B cell (primary cell): ENCODE results near the gene FOXD3. TPM values are rescaled to one million over a fixed set of nuclear protein-coding genes. Genes with fewer than 3 reads are reported as not detected.

Experiments
- ATAC-seq: fragments of 200-7000 bp; cut with Tn5 transposase; one replicate; pipeline ENCODE4 v1.10.0; 2021; ENCODE audit warnings: low read depth, mild to moderate bottlenecking, moderate number of reproducible peaks, moderate library complexity
- CTCF ChIA-PET: fragments of 350-600 bp; sonication (Branson Sonifier 250); formaldehyde crosslinking; loops from one replicate; lab custom pipeline; 2021; ENCODE audit warnings: antibody characterized with exemption, inconsistent platforms; lab: Charles Lee
- POLR2A ChIA-PET: fragments of 350-600 bp; sonication (Branson Sonifier 250); formaldehyde crosslinking; loops from one replicate; lab custom pipeline; 2021; ENCODE audit warnings: antibody characterized with exemption; lab: Charles Lee
- DNase-seq: peaks from one replicate; pipeline ENCODE4 v3.0.0; 2013
- H2AFZ ChIP-seq: 2 replicates; pipeline ENCODE4 v1.6.1; 2012; ENCODE audit warnings: mild to moderate bottlenecking, low read depth, low read length; ENCODE audit not compliant: insufficient read depth, poor library complexity, severe bottlenecking
- H3K27ac ChIP-seq, 2 donors: 1 replicate in 1 of 2; 2 replicates in 1 of 2; pipeline ENCODE4 v1.5.1; 2012 to 2013; ENCODE audit warnings: low read length in 2 of 2, mild to moderate bottlenecking in 2 of 2, moderate library complexity in 1 of 2
- H3K27me3 ChIP-seq, 4 experiments: fragments of 200-600 bp in 1 of 4; sonication (generic) in 1 of 4; replicated peaks in 1 of 4; 1 replicate in 2 of 4; 2 replicates in 2 of 4; pipeline versions ENCODE4 v1.6.1 to v1.7.0; 2013 to 2016; ENCODE audit warnings: low read length in 3 of 4, mild to moderate bottlenecking in 2 of 4, mixed read lengths in 1 of 4, moderate library complexity in 1 of 4; ENCODE audit not compliant: insufficient read depth in 4 of 4, control insufficient read depth in 3 of 4; ENCODE audit errors: control extremely low read depth in 1 of 4
- H3K36me3 ChIP-seq, 2 experiments: replicated peaks in 1 of 2; 1 replicate in 1 of 2; 2 replicates in 1 of 2; pipeline versions ENCODE4 v1.6.1 to v1.7.1; 2013; ENCODE audit warnings: low read length in 1 of 2; ENCODE audit not compliant: insufficient read depth in 2 of 2, control insufficient read depth in 1 of 2; ENCODE audit errors: control extremely low read depth in 1 of 2, extremely low read depth in 1 of 2
- H3K4me1 ChIP-seq, 2 donors: fragments of 200-600 bp in 1 of 2; sonication (generic) in 1 of 2; 1 replicate in 1 of 2; 2 replicates in 1 of 2; pipeline versions ENCODE4 v1.5.1 to v1.6.1; 2013 to 2017; ENCODE audit warnings: low read length in 2 of 2; ENCODE audit not compliant: control insufficient read depth in 2 of 2, insufficient read depth in 2 of 2
- H3K4me2 ChIP-seq: replicated peaks from 2 replicates; pipeline ENCODE3; 2012; ENCODE audit warnings: mild to moderate bottlenecking, low read depth, low read length; ENCODE audit not compliant: poor library complexity, severe bottlenecking
- H3K4me3 ChIP-seq, 5 experiments: fragments of 200-600 bp in 1 of 5; sonication (generic) in 1 of 5; 1 replicate in 3 of 5; 2 replicates in 2 of 5; pipeline versions ENCODE4 v1.5.1 to v1.7.0; 2011 to 2016; ENCODE audit warnings: low read length in 4 of 5, mild to moderate bottlenecking in 4 of 5, low read depth in 2 of 5, control low read depth in 1 of 5, moderate library complexity in 1 of 5; ENCODE audit not compliant: insufficient read depth in 1 of 5; ENCODE audit errors: control extremely low read depth in 1 of 5, extremely low read depth in 1 of 5
- H3K79me2 ChIP-seq: fragments of 200-600 bp; sonication (generic); one replicate; pipeline ENCODE4 v1.6.0; 2016; ENCODE audit warnings: low read length; ENCODE audit not compliant: control insufficient read depth, insufficient read depth
- H3K9ac ChIP-seq: fragments of 200-600 bp; sonication (generic); 2 replicates; pipeline ENCODE4 v1.6.1; 2017; ENCODE audit warnings: mild to moderate bottlenecking, low read length, moderate library complexity
- H3K9me3 ChIP-seq, 3 donors: one replicate each; pipeline versions ENCODE4 v1.6.1 to v1.7.1; 2013; ENCODE audit warnings: low read length in 2 of 3; ENCODE audit not compliant: control insufficient read depth in 2 of 3, insufficient read depth in 1 of 3; ENCODE audit errors: control extremely low read depth in 1 of 3
- H4K20me1 ChIP-seq: 2 replicates; pipeline ENCODE4 v1.6.0; 2012; ENCODE audit warnings: mild to moderate bottlenecking, low read length; ENCODE audit not compliant: insufficient read depth, control insufficient read depth, poor library complexity, severe bottlenecking
- H3K27ac Mint-ChIP-seq: one replicate; pipeline ENCODE4 v1.8.0; 2021; ENCODE audit warnings: mixed read lengths
- H3K27me3 Mint-ChIP-seq: one replicate; pipeline ENCODE4 v1.8.0; 2021; ENCODE audit warnings: mixed read lengths
- H3K4me1 Mint-ChIP-seq: one replicate; pipeline ENCODE4 v1.8.0; 2021; ENCODE audit warnings: mixed read lengths
- H3K4me3 Mint-ChIP-seq: one replicate; pipeline ENCODE4 v1.8.0; 2021; ENCODE audit warnings: mixed read lengths
- H3K9me3 Mint-ChIP-seq: one replicate; pipeline ENCODE4 v1.8.0; 2022; ENCODE audit warnings: mixed read lengths; ENCODE audit not compliant: insufficient read depth
- EZH2 ChIP-seq: IDR thresholded peaks from 2 replicates; pipeline ENCODE4 v1.6.1; 2012; ENCODE audit warnings: borderline replicate concordance, low read depth, mild to moderate bottlenecking, moderate library complexity, low read length; ENCODE audit not compliant: insufficient read depth, poor library complexity, severe bottlenecking
- WGBS: methylation state at CpG from one replicate; pipeline ENCODE4 v1.1.5; 2013; ENCODE audit warnings: missing lambda C conversion rate; ENCODE audit not compliant: insufficient coverage; 5-methylcytosine and 5-hydroxymethylcytosine counted together
- intact Hi-C: fragments of 100-400 bp; cut with micrococcal nuclease; formaldehyde crosslinking; loops from one replicate; pipeline ENCODE4 v1.10.0; 2022
- polyA plus RNA-seq: library from polyadenylated mRNA; depleted of rRNA; stranded (reverse); fragments of >200 nt; gene quantifications from 2 replicates; pipeline ENCODE4 v1.2.3, GENCODE V29; 2012
- total RNA-seq, 2 donors: library from RNA; stranded (reverse); fragments of 120-200 nt in 1 of 2; gene quantifications; 1 replicate in 1 of 2; 2 replicates in 1 of 2; pipeline versions ENCODE4 v1.2.3 to v1.2.4, GENCODE V29; 2013 to 2022
- TF ChIP-seq, protein P1 (sequence below): fragments of 200-600 bp; IDR thresholded peaks from one replicate; pipeline ENCODE4 v1.8.0; 2022; ENCODE audit warnings: antibody characterized with exemption, mild to moderate bottlenecking

FOXD3 gene
- total and polyA plus RNA-seq, 2 donors (not counting 1 experiment from before 2014, with no cell fraction given): not detected

DNA sequence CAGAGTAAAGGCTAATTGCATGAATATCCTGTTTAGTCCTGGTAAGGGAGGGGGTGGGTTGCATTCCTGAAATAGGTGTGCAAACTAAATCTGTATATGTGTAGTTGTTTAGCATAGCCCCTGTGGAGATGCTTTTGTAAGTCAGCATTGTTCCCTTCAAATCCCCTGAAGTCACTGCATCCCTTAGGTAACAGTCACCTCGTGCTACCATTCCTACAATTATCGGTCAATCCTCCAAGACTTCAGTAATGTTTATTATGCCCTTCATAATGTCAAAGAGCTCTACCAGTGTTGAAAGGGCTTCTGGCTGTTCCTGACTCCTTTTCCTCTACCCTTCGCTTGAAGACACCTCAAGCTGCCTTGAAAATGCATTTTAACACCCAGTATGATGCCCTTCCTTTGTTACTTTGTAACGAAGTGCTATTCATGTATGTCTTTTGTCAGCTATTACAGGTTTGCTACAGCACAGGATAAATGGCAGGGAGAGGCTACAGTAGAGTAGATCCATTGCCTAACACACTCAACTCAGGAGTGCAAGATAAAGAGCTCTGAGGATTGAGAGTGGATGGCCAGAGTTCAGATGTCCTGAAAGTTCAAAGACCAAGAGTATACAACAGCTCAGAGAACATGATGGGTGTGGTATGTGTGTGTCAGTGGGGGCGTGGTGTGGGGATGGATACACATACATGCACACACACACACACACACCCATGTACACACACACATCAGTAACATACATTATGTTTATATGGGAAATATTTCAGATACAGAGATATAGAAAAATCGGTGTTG is 27.4 kb upstream of the FOXD3 start:
- no peaks in the 10 kb centered on the region for H3K4me1 ChIP-seq
- H3K4me1 Mint-ChIP-seq: no peaks in the 10 kb centered on the region
- peaks cover 9% of the 10 kb centered on the region for H3K27me3 Mint-ChIP-seq
- TF ChIP-seq EZH2: no peak
- TF ChIP-seq, protein P1, sequence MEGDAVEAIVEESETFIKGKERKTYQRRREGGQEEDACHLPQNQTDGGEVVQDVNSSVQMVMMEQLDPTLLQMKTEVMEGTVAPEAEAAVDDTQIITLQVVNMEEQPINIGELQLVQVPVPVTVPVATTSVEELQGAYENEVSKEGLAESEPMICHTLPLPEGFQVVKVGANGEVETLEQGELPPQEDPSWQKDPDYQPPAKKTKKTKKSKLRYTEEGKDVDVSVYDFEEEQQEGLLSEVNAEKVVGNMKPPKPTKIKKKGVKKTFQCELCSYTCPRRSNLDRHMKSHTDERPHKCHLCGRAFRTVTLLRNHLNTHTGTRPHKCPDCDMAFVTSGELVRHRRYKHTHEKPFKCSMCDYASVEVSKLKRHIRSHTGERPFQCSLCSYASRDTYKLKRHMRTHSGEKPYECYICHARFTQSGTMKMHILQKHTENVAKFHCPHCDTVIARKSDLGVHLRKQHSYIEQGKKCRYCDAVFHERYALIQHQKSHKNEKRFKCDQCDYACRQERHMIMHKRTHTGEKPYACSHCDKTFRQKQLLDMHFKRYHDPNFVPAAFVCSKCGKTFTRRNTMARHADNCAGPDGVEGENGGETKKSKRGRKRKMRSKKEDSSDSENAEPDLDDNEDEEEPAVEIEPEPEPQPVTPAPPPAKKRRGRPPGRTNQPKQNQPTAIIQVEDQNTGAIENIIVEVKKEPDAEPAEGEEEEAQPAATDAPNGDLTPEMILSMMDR: no peak
- no peak overlapping the region for H3K4me3 Mint-ChIP-seq
- intact Hi-C loops: no loop called here
- 32% methylated on average over 3 of the region's 6 CpGs for WGBS
- H3K9me3 Mint-ChIP-seq: no peaks in the 10 kb centered on the region
- no peak overlapping the region for H3K9ac ChIP-seq
- no peak overlapping the region for H3K4me2 ChIP-seq
- H3K9me3 ChIP-seq: peaks cover 0 to 3% (median under 1%) of the 10 kb centered on the region in 3 donors
- no peak overlapping the region for H2AFZ ChIP-seq
- H4K20me1 ChIP-seq: no peaks in the 10 kb centered on the region
- no peak for DNase-seq
- H3K27me3 ChIP-seq: no peaks in the 10 kb centered on the region
- H3K4me3 ChIP-seq: no peak overlapping the region
- ATAC-seq: no peak
- ChIA-PET CTCF (no interaction called here), POLR2A (no interaction called here)
- no peak overlapping the region for H3K27ac ChIP-seq
- H3K36me3 ChIP-seq: no peaks in the 10 kb centered on the region
- H3K79me2 ChIP-seq: no peaks in the 10 kb centered on the region
- no peak overlapping the region for H3K27ac Mint-ChIP-seq

DNA sequence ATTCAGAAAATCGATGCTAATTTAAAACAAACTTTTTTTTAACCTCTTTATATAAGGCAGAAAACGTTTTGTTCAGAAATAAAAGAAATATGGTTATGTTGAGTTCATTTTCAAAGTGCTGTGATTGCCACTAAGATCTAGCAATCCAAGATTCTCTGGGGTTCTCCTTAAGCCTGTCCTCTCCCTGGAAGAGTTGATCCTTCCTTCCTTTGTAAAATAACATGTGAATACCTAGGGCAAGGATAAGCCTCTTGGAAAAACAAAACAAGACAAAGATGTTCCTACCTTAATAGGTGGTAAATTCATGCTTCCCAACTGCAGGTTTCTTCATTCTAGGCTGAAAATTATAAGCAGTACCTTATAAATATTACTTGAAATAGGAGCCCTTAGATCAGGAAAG is 18.0 kb upstream of the FOXD3 start:
- peaks cover 5% of the 10 kb centered on the region for H3K9me3 Mint-ChIP-seq
- Histone ChIP-seq H3K4me3 (no peak overlapping the region), H3K79me2 (no peaks in the 10 kb centered on the region), H3K9ac (no peak overlapping the region), H3K36me3 (no peaks in the 10 kb centered on the region), H3K4me1 (no peaks in the 10 kb centered on the region), H3K9me3 (peaks cover 0 to 8% (median 3%) of the 10 kb centered on the region in 3 donors), H3K4me2 (no peak overlapping the region), H3K27me3 (peaks cover 0 to 16% (median 3%) of the 10 kb centered on the region in 4 experiments), H3K27ac (no peak overlapping the region), H2AFZ (no peak overlapping the region), H4K20me1 (no peaks in the 10 kb centered on the region)
- TF ChIP-seq, protein P1: no peak
- TF ChIP-seq EZH2: no peak
- H3K27ac Mint-ChIP-seq: no peak overlapping the region
- no peak overlapping the region for H3K4me3 Mint-ChIP-seq
- peaks cover 48% of the 10 kb centered on the region for H3K27me3 Mint-ChIP-seq
- intact Hi-C loops: no loop called here
- POLR2A ChIA-PET: no interaction called here
- WGBS: no CpG with 5 or more reads among the region's 2 CpGs
- CTCF ChIA-PET: no interaction called here
- no peaks in the 10 kb centered on the region for H3K4me1 Mint-ChIP-seq
- ATAC-seq (no peak), DNase-seq (no peak)
